Transverse colon (tissue), 4 donors: Measurements from ENCODE around the gene PLA2G12A.

Experiments used
- EP300 ChIP-seq: sonication (generic); formaldehyde crosslinking; IDR thresholded peaks from one replicate; pipeline ENCODE4 v1.6.1; 2017; ENCODE audit warnings: antibody characterized with exemption, low read depth
- POLR2A ChIP-seq: fragments of 450-650 bp; IDR thresholded peaks from one replicate; pipeline ENCODE4 v1.6.1; 2016; ENCODE audit warnings: antibody characterized with exemption, mild to moderate bottlenecking, moderate library complexity
- POLR2AphosphoS5 ChIP-seq, 3 donors: sonication (generic); formaldehyde crosslinking; IDR thresholded peaks; one replicate each; pipeline ENCODE4 v1.6.1; 2016; ENCODE audit warnings: antibody characterized with exemption in 3 of 3
- TF ChIP-seq, protein P1 (sequence below), 5 experiments: fragments of 200-600 bp in 3 of 5; fragments of 450-650 bp in 2 of 5; sonication (generic) in 3 of 5; IDR thresholded peaks; 1 replicate in 2 of 5; 2 replicates in 3 of 5; pipeline ENCODE4 v1.5.1; 2016 to 2017; ENCODE audit warnings: antibody characterized with exemption in 5 of 5, inconsistent platforms in 3 of 5, mild to moderate bottlenecking in 2 of 5, moderate library complexity in 1 of 5

DNA sequence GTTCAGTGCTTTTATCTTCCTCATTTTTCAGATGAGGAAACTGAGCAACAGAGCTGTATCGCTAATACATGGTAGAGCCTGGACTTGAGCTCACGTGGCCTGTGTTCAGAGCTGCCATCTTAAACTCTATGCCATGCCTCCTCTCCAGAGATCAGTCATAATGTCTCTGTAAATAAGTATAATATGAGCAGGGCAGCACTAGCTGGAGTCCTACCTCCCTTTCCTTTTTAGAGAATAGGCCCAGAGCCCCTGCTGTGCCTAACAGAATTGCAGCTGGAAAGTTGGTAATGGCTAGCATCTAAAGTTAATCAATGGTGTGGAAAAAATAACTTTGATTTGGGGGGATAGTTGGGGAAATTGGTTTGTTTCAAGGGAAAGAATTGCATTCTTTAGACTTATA, 47.0 kb downstream of the PLA2G12A start:
- TF ChIP-seq POLR2A (no peak), POLR2AphosphoS5 (IDR thresholded peaks at IDR 0.05) (no peak), EP300 (no peak)
- TF ChIP-seq, protein P1, sequence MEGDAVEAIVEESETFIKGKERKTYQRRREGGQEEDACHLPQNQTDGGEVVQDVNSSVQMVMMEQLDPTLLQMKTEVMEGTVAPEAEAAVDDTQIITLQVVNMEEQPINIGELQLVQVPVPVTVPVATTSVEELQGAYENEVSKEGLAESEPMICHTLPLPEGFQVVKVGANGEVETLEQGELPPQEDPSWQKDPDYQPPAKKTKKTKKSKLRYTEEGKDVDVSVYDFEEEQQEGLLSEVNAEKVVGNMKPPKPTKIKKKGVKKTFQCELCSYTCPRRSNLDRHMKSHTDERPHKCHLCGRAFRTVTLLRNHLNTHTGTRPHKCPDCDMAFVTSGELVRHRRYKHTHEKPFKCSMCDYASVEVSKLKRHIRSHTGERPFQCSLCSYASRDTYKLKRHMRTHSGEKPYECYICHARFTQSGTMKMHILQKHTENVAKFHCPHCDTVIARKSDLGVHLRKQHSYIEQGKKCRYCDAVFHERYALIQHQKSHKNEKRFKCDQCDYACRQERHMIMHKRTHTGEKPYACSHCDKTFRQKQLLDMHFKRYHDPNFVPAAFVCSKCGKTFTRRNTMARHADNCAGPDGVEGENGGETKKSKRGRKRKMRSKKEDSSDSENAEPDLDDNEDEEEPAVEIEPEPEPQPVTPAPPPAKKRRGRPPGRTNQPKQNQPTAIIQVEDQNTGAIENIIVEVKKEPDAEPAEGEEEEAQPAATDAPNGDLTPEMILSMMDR (IDR thresholded peaks at IDR 0.05) = no peak
